Natural killer cell (primary cell): ENCODE results near the gene POLR2H. TPM values are rescaled to one million over a fixed set of nuclear protein-coding genes. Genes with fewer than 3 reads are reported as not detected.

Source experiments
- ATAC-seq, 3 donors: fragments of 150-1000 bp in 2 of 3; fragments of 200-7000 bp in 1 of 3; cut with Tn5 transposase; 1 replicate in 1 of 3; 2 replicates in 2 of 3; pipeline ENCODE4 v1.10.0; 2021; ENCODE audit warnings: mild to moderate bottlenecking in 2 of 3, moderate library complexity in 2 of 3
- DNase-seq, 2 donors: peaks; one replicate each; pipeline versions ENCODE4 v3.0.0 to v3.0.0-alpha.2; 2013 to 2021; ENCODE audit warnings: mixed read lengths in 1 of 2
- H3K27ac ChIP-seq: one replicate; pipeline ENCODE4 v1.5.1; 2013; ENCODE audit warnings: mild to moderate bottlenecking, low read length
- H3K27me3 ChIP-seq: one replicate; pipeline ENCODE4 v1.6.1; 2013; ENCODE audit warnings: low read length; ENCODE audit not compliant: control insufficient read depth, insufficient read depth
- H3K36me3 ChIP-seq: one replicate; pipeline ENCODE4 v1.6.1; 2013; ENCODE audit warnings: low read length; ENCODE audit not compliant: control insufficient read depth, insufficient read depth
- H3K4me1 ChIP-seq: one replicate; pipeline ENCODE4 v1.6.1; 2013; ENCODE audit warnings: low read length; ENCODE audit not compliant: control insufficient read depth, insufficient read depth
- H3K4me3 ChIP-seq: one replicate; pipeline ENCODE4 v1.5.1; 2013; ENCODE audit warnings: low read length
- H3K9me3 ChIP-seq: one replicate; pipeline ENCODE4 v1.6.1; 2013; ENCODE audit warnings: low read length; ENCODE audit not compliant: control insufficient read depth, insufficient read depth
- H3K27ac Mint-ChIP-seq, 2 donors: one replicate each; pipeline ENCODE4 v1.8.0; 2022; ENCODE audit warnings: mild to moderate bottlenecking in 2 of 2, mixed read lengths in 2 of 2, moderate library complexity in 1 of 2
- H3K27me3 Mint-ChIP-seq, 2 donors: one replicate each; pipeline ENCODE4 v1.8.0; 2022; ENCODE audit warnings: low read depth in 2 of 2, mixed read lengths in 2 of 2
- H3K36me3 Mint-ChIP-seq: one replicate; pipeline ENCODE4 v1.8.0; 2022; ENCODE audit warnings: mixed read lengths
- H3K4me1 Mint-ChIP-seq, 2 donors: one replicate each; pipeline ENCODE4 v1.8.0; 2022; ENCODE audit warnings: mixed read lengths in 2 of 2
- H3K4me3 Mint-ChIP-seq: one replicate; pipeline ENCODE4 v1.8.0; 2022; ENCODE audit warnings: mild to moderate bottlenecking, moderate library complexity, mixed read lengths
- H3K9me3 Mint-ChIP-seq, 2 donors: one replicate each; pipeline ENCODE4 v1.8.0; 2022; ENCODE audit warnings: mixed read lengths in 2 of 2
- WGBS: methylation state at CpG from one replicate; pipeline ENCODE4 v1.1.7; 2013; ENCODE audit warnings: missing lambda C conversion rate; ENCODE audit not compliant: insufficient coverage; 5-methylcytosine and 5-hydroxymethylcytosine counted together
- intact Hi-C: fragments of 100-400 bp; cut with micrococcal nuclease; formaldehyde crosslinking; loops from one replicate; pipeline ENCODE4 v1.14.2; 2022
- total RNA-seq, 4 donors: library from RNA; stranded (reverse); fragments of 120-200 nt in 1 of 4; gene quantifications; one replicate each; pipeline versions ENCODE4 v1.2.3 to v1.2.4, GENCODE V29; 2013 to 2022
- TF ChIP-seq, protein P1 (sequence below): fragments of 200-600 bp; IDR thresholded peaks from one replicate; pipeline ENCODE4 v1.8.0; 2022; ENCODE audit warnings: antibody characterized with exemption

Gene POLR2H
- total RNA-seq, 3 donors from 2014 or later (not counting 1 experiment from before 2014, with no cell fraction given), result 33.0 to 49.8 (median 41.1) TPM

- WGBS, result 92% methylated on average over 5 of the region's 6 CpGs
- ATAC-seq, result no peak
- Mint-ChIP-seq H3K36me3 (peaks cover 54% of the 10 kb centered on the region), H3K9me3 (no peaks in the 10 kb centered on the region), H3K4me3 (no peak overlapping the region), H3K27me3 (no peaks in the 10 kb centered on the region), H3K27ac (peak overlapping the region in 1 of 2 donors; percentile 47), H3K4me1 (peaks cover 10 to 21% of the 10 kb centered on the region in 2 donors)
- Histone ChIP-seq H3K36me3 (peaks cover 91% of the 10 kb centered on the region), H3K4me1 (no peaks in the 10 kb centered on the region), H3K27ac (no peak overlapping the region), H3K9me3 (no peaks in the 10 kb centered on the region), H3K4me3 (no peak overlapping the region), H3K27me3 (no peaks in the 10 kb centered on the region)
- DNase-seq, result no peak
- TF ChIP-seq, protein P1, sequence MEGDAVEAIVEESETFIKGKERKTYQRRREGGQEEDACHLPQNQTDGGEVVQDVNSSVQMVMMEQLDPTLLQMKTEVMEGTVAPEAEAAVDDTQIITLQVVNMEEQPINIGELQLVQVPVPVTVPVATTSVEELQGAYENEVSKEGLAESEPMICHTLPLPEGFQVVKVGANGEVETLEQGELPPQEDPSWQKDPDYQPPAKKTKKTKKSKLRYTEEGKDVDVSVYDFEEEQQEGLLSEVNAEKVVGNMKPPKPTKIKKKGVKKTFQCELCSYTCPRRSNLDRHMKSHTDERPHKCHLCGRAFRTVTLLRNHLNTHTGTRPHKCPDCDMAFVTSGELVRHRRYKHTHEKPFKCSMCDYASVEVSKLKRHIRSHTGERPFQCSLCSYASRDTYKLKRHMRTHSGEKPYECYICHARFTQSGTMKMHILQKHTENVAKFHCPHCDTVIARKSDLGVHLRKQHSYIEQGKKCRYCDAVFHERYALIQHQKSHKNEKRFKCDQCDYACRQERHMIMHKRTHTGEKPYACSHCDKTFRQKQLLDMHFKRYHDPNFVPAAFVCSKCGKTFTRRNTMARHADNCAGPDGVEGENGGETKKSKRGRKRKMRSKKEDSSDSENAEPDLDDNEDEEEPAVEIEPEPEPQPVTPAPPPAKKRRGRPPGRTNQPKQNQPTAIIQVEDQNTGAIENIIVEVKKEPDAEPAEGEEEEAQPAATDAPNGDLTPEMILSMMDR, result no peak
- intact Hi-C loops, result no loop called here
Observed at GRCh38 chr3:184325715-184326369, 35.7 kb upstream of the POLR2H start.

GRCh38 chr3:184327171-184327570, 34.3 kb upstream of the POLR2H start:
- 98% methylated on average over 21 of the region's 21 CpGs for WGBS
- H3K4me1 Mint-ChIP-seq, result peaks cover 10 to 11% of the 10 kb centered on the region in 2 donors
- H3K9me3 Mint-ChIP-seq, result no peaks in the 10 kb centered on the region
- Histone ChIP-seq H3K27me3 (no peaks in the 10 kb centered on the region), H3K4me1 (no peaks in the 10 kb centered on the region), H3K27ac (no peak overlapping the region), H3K9me3 (no peaks in the 10 kb centered on the region), H3K4me3 (no peak overlapping the region), H3K36me3 (peaks cover 91% of the 10 kb centered on the region)
- no peak for DNase-seq
- no peak for ATAC-seq
- H3K27me3 Mint-ChIP-seq, result no peaks in the 10 kb centered on the region
- no peak overlapping the region for H3K4me3 Mint-ChIP-seq
- TF ChIP-seq, protein P1, result no peak
- intact Hi-C loops, result no loop called here
- peak overlapping the region in 1 of 2 donors; percentile 16 for H3K27ac Mint-ChIP-seq
- peaks cover 44% of the 10 kb centered on the region for H3K36me3 Mint-ChIP-seq

DNA sequence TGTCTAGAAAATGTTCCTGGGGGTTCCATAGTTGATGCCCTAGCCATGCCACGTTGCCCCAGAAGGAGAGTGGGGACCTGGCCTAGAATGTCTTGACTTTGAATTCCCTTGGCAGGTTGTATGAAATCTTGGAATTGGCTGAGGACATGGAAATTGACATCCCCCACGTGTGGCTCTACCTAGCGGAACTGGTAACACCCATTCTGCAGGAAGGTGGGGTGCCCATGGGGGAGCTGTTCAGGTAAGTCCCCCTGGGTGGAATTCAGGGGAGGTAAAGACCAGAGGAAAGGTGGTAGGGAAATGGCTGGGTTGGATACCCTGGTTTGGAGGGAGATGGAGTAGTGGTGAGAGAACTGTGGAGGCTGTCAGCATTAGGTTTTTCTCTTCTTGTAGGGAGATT, 33.0 kb upstream of the POLR2H start:
- Mint-ChIP-seq H3K27me3 (no peaks in the 10 kb centered on the region), H3K9me3 (no peaks in the 10 kb centered on the region), H3K27ac (peak overlapping the region in 1 of 2 donors; percentile 56), H3K4me1 (peaks cover 10 to 11% of the 10 kb centered on the region in 2 donors), H3K36me3 (peaks cover 43% of the 10 kb centered on the region), H3K4me3 (no peak overlapping the region)
- intact Hi-C loops, result no loop called here
- WGBS, result 83% methylated on average over 3 of the region's 3 CpGs
- Histone ChIP-seq H3K36me3 (peaks cover 91% of the 10 kb centered on the region), H3K9me3 (no peaks in the 10 kb centered on the region), H3K27me3 (no peaks in the 10 kb centered on the region), H3K27ac (no peak overlapping the region), H3K4me3 (no peak overlapping the region), H3K4me1 (no peaks in the 10 kb centered on the region)
- DNase-seq (no peak), ATAC-seq (no peak)
- TF ChIP-seq, protein P1, result no peak
